Right cardiac atrium (tissue), 5 donors: ENCODE measurements around the gene SYT17. TPM values are rescaled to one million over a fixed set of nuclear protein-coding genes. Genes with fewer than 3 reads are reported as not detected.

Source experiments
- ATAC-seq, 2 donors: fragments of 200-7000 bp; cut with Tn5 transposase; one replicate each; pipeline versions ENCODE4 v1.8.0 to v1.9.1; 2020; ENCODE audit warnings: moderate library complexity in 2 of 2, mild to moderate bottlenecking in 1 of 2
- DNase-seq, 3 donors: peaks; one replicate each; pipeline ENCODE4 v3.0.0-alpha.2; 2020
- H3K27ac ChIP-seq: one replicate; pipeline ENCODE4 v1.5.1; 2013; ENCODE audit warnings: mild to moderate bottlenecking, low read length, control low read depth, moderate library complexity
- H3K27me3 ChIP-seq: one replicate; pipeline ENCODE4 v1.6.1; 2013; ENCODE audit not compliant: control insufficient read depth, insufficient read depth
- H3K4me1 ChIP-seq: one replicate; pipeline ENCODE4 v1.6.1; 2013; ENCODE audit warnings: low read length; ENCODE audit not compliant: control insufficient read depth, insufficient read depth
- H3K4me3 ChIP-seq: one replicate; pipeline ENCODE4 v1.5.1; 2013; ENCODE audit warnings: low read length, control low read depth
- H3K9me3 ChIP-seq: one replicate; pipeline ENCODE4 v1.6.1; 2013; ENCODE audit warnings: low read length; ENCODE audit not compliant: control insufficient read depth
- WGBS: extraction: QIAGEN DNeasy Blood & Tissue Kit; methylation state at CpG from one replicate; pipeline ENCODE4 v1.1.7; 2013; 5-methylcytosine and 5-hydroxymethylcytosine counted together
- intact Hi-C, 4 donors: fragments of 100-400 bp; cut with DNase I; formaldehyde crosslinking; loops; one replicate each; pipeline versions ENCODE4 v1.11.0 to v1.14.0; 2022 to 2023
- polyA plus RNA-seq: library from polyadenylated mRNA; stranded (reverse); fragments of 200-250 nt; gene quantifications from one replicate; pipeline ENCODE4 v1.2.3, GENCODE V29; 2013
- total RNA-seq, 4 donors: library from RNA; stranded (reverse); fragmentation: NEBNext Ultra II Directional; extraction: Animal tissue kit (Norgen Biotek cat#: 25700); gene quantifications; one replicate each; pipeline ENCODE4 v1.2.1, GENCODE V29; 2021
- donor health status: healthy with polysubstance abuse.
- donor health status: DM: no; HTN: yes; CAD: no.
- donor health status: DM: no; HTN: no; CAD: no.
- donor health status: DM: no; HTN: yes; CAD: no; lungs with severe emphysema.
- donor health status: DM: yes; HTN: yes; CAD: no.

Gene SYT17
- total and polyA plus RNA-seq, 5 donors, result 0.68 to 1.3 (median 0.97) TPM

GRCh38 chr16:19266774-19267173, 98.7 kb downstream of the SYT17 start:
- H3K9me3 ChIP-seq, result peaks cover 3% of the 10 kb centered on the region
- no peaks in the 10 kb centered on the region for H3K4me1 ChIP-seq
- H3K27me3 ChIP-seq, result no peaks in the 10 kb centered on the region
- no peak overlapping the region for H3K27ac ChIP-seq
- ATAC-seq, result no peak
- H3K4me3 ChIP-seq, result no peak overlapping the region
- intact Hi-C loops, result no loop called here
- no peak for DNase-seq
- 94% methylated on average over 11 of the region's 11 CpGs for WGBS

- Histone ChIP-seq H3K27ac (no peak overlapping the region), H3K9me3 (peaks cover 3% of the 10 kb centered on the region), H3K4me1 (no peaks in the 10 kb centered on the region), H3K4me3 (no peak overlapping the region), H3K27me3 (no peaks in the 10 kb centered on the region)
- ATAC-seq (no peak), DNase-seq (no peak)
- intact Hi-C loops, result no loop called here
- 53% methylated on average over 2 of the region's 2 CpGs for WGBS
Measured at GRCh38 chr16:19269098-19269497, 101.1 kb downstream of the SYT17 start.

GRCh38 chr16:19274165-19274797, 106.2 kb downstream of the SYT17 start:
- H3K27ac ChIP-seq, result no peak overlapping the region
- intact Hi-C loops, result no loop called here
- no peaks in the 10 kb centered on the region for H3K27me3 ChIP-seq
- H3K4me3 ChIP-seq, result no peak overlapping the region
- H3K9me3 ChIP-seq, result no peaks in the 10 kb centered on the region
- DNase-seq, result no peak
- WGBS, result 69% methylated on average over 1 of the region's 1 CpG
- H3K4me1 ChIP-seq, result no peaks in the 10 kb centered on the region
- no peak for ATAC-seq

DNA sequence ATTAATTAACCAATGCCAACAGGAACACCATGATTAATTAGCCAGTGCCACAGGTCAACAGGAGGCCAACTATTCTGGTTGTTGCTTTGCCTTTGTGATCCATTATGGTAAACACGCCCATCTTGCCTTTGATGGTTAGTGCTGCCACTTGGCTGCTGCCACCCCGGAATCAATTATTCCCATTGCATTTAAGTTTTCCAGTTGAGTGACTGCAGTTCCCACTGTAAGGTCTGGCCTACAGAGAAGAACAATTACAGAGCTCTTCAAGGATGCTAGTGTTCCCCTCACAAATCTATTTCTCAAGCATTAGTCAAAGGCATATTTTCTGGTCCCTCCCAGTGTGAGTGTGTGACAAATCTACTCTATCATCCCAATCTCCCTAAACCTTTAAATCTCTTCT, 110.4 kb downstream of the SYT17 start:
- intact Hi-C loops, result no loop called here
- H3K4me3 ChIP-seq, result no peak overlapping the region
- H3K27ac ChIP-seq, result no peak overlapping the region
- H3K27me3 ChIP-seq, result no peaks in the 10 kb centered on the region
- no peak for DNase-seq
- no peaks in the 10 kb centered on the region for H3K4me1 ChIP-seq
- 92% methylated on average over 2 of the region's 2 CpGs for WGBS
- ATAC-seq, result no peak
- no peaks in the 10 kb centered on the region for H3K9me3 ChIP-seq

GRCh38 chr16:19281246-19281645, 113.2 kb downstream of the SYT17 start:
- no peak for ATAC-seq
- no peak overlapping the region for H3K27ac ChIP-seq
- DNase-seq, result no peak
- intact Hi-C loops, result no loop called here
- H3K27me3 ChIP-seq, result no peaks in the 10 kb centered on the region
- no peak overlapping the region for H3K4me3 ChIP-seq
- 58% methylated on average over 2 of the region's 2 CpGs for WGBS
- H3K4me1 ChIP-seq, result no peaks in the 10 kb centered on the region
- no peaks in the 10 kb centered on the region for H3K9me3 ChIP-seq

DNA sequence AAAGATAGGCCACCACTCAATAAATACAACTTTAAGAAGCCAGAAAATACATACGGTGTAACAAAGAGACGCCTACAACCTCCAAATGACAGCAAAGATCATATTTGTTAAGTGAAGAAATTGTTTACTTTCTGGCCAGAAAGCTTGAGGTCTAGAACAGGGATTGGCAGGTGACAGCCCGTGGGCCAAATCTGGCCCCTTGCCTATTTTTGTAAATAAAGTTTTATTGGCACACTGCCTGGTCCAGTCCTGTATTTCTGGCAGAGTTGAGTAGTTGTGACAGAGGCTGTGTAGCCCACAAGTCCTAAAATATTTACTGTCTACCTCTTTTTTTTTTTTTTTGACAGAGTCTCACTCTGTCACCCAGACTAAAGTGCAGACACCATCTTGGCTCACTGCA, 114.1 kb downstream of the SYT17 start:
- DNase-seq (no peak), ATAC-seq (no peak)
- H3K4me1 ChIP-seq, result no peaks in the 10 kb centered on the region
- no peak overlapping the region for H3K4me3 ChIP-seq
- no peaks in the 10 kb centered on the region for H3K27me3 ChIP-seq
- H3K27ac ChIP-seq, result no peak overlapping the region
- H3K9me3 ChIP-seq, result no peaks in the 10 kb centered on the region
- 74% methylated on average over 3 of the region's 3 CpGs for WGBS
- intact Hi-C loops, result no loop called here

GRCh38 chr16:19283637-19284036, 115.6 kb downstream of the SYT17 start:
- Histone ChIP-seq H3K27ac (no peak overlapping the region), H3K27me3 (no peaks in the 10 kb centered on the region), H3K4me1 (no peaks in the 10 kb centered on the region), H3K9me3 (no peaks in the 10 kb centered on the region), H3K4me3 (no peak overlapping the region)
- DNase-seq, result no peak
- WGBS, result 85% methylated on average over 2 of the region's 2 CpGs
- intact Hi-C loops, result no loop called here
- no peak for ATAC-seq

GRCh38 chr16:19284207-19284606, 116.2 kb downstream of the SYT17 start:
- no peak overlapping the region for H3K4me3 ChIP-seq
- H3K9me3 ChIP-seq, result no peaks in the 10 kb centered on the region
- DNase-seq (no peak), ATAC-seq (peak in 1 of 2 donors; percentile 37)
- no peaks in the 10 kb centered on the region for H3K27me3 ChIP-seq
- H3K4me1 ChIP-seq, result no peaks in the 10 kb centered on the region
- 51% methylated on average over 1 of the region's 1 CpG for WGBS
- intact Hi-C loops, result no loop called here
- no peak overlapping the region for H3K27ac ChIP-seq

- H3K9me3 ChIP-seq, result no peaks in the 10 kb centered on the region
- DNase-seq, result no peak
- no peak within 1 kb of the TSS for H3K4me3 ChIP-seq
- intact Hi-C loops, result no loop called here
- no peak for ATAC-seq
- 75% methylated on average over 2 of the region's 2 CpGs for WGBS
- no peaks in the 10 kb centered on the region for H3K4me1 ChIP-seq
- no peaks in the 10 kb centered on the region for H3K27me3 ChIP-seq
- no peak within 1 kb of the TSS for H3K27ac ChIP-seq
Measured at GRCh38 chr16:19285431-19285830, 117.4 kb downstream of the SYT17 start, which contains the start of gene CLEC19A. CLEC19A (plus strand) TSS chr16:19285731; CDS start chr16:19285852, 121 bp downstream.

GRCh38 chr16:19286827-19287226, 118.8 kb downstream of the SYT17 start:
- WGBS, result 81% methylated on average over 2 of the region's 2 CpGs

GRCh38 chr16:19287241-19287640, 119.2 kb downstream of the SYT17 start:
- 78% methylated on average over 4 of the region's 4 CpGs for WGBS
- DNase-seq (no peak), ATAC-seq (no peak)
- Histone ChIP-seq H3K4me1 (no peaks in the 10 kb centered on the region), H3K27me3 (no peaks in the 10 kb centered on the region), H3K4me3 (no peak overlapping the region), H3K27ac (no peak overlapping the region), H3K9me3 (no peaks in the 10 kb centered on the region)
- intact Hi-C loops, result no loop called here

More at GRCh38 chr16:19286827-19287226, 118.8 kb downstream of the SYT17 start:
- Histone ChIP-seq H3K27me3 (no peaks in the 10 kb centered on the region), H3K4me3 (no peak overlapping the region), H3K9me3 (no peaks in the 10 kb centered on the region), H3K4me1 (no peaks in the 10 kb centered on the region), H3K27ac (no peak overlapping the region)
- intact Hi-C loops, result no loop called here
- no peak for DNase-seq
- ATAC-seq, result no peak
